ENCODE measurements around the gene BCL2.

DNA sequence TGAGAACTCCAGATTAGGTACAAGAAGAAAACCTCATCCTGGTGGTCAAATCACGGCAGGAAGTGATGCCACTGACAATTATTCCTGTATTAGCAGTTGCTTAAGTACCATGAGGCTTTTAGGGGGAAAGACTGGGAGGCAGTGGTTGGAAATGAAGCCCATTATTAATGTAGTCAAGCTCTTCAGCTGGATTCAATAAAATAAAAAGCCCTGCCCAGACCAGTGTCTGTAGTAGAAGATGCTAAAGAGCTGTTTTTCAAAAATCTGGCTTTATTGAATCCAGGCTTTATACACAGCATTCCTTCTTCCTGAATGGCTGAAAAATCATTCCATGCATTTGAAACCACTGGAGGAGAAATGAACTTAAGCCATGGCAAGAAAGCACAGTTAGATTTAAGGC is 155.2 kb downstream of the BCL2 start:
- TF ChIP-seq, protein P1, sequence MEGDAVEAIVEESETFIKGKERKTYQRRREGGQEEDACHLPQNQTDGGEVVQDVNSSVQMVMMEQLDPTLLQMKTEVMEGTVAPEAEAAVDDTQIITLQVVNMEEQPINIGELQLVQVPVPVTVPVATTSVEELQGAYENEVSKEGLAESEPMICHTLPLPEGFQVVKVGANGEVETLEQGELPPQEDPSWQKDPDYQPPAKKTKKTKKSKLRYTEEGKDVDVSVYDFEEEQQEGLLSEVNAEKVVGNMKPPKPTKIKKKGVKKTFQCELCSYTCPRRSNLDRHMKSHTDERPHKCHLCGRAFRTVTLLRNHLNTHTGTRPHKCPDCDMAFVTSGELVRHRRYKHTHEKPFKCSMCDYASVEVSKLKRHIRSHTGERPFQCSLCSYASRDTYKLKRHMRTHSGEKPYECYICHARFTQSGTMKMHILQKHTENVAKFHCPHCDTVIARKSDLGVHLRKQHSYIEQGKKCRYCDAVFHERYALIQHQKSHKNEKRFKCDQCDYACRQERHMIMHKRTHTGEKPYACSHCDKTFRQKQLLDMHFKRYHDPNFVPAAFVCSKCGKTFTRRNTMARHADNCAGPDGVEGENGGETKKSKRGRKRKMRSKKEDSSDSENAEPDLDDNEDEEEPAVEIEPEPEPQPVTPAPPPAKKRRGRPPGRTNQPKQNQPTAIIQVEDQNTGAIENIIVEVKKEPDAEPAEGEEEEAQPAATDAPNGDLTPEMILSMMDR (conservative IDR thresholded peaks at IDR 0.05; ENCODE audit: low read length) = no peak
- TF ChIP-seq EZH2phosphoT487 (IDR thresholded peaks at IDR 0.05; ENCODE audit: borderline replicate concordance, low read depth, low read length) = no peak
